Stimulated activated CD4-positive, alpha-beta T cell treated with anti-CD3 and anti-CD28 coated beads, Interleukin-12 subunit alpha, Interleukin-12 subunit beta, amount 100 ng/mL, for 48 hours (primary cell): ENCODE measurements around the gene SLC26A6.

Source experiments
- DNase-seq, 3 donors: peaks; one replicate each; pipeline ENCODE4 v3.0.0-alpha.2; 2020; ENCODE audit warnings: low read depth in 2 of 3, low spot score in 1 of 3

SLC26A6 gene

GRCh38 chr3:48635222-48636021 lies at the start of gene SLC26A6:
Gene SLC26A6, minus strand, starts transcription at chr3:48635461. Its CDS starts 68 bp downstream, at chr3:48635393.
- DNase-seq = peak; percentile 89 to 95 (median 91)

DNA sequence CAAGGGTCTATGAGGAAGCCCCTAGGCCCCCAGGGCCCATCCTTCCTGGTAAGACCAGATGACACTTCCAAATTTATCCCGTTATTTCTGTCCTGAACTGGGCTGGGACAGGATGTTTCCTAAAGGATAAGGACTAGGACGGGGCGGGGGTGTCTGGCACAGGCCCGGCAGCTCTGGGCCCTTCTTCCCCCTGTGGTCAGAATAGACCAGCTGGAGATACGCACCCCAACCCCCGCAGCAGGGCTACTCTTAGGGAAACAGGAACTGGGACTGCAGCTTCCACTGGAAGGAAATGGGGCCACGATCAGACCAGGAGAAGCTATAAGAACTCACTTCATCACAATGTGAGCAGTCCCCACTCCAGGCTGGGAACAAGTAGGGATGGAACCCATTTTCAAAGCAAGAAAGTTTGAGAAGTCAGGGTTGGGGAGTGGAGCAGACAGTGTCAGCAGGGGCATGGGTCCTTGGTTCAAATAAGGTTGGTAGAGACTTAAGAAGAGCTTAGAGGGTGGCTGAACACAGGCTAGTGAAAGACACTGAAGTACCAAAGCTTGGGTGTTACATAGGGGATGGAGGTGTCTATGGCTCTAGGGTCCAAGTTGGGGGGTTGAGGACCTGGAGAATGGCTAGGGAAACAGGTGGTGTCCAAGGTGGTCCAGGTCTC lies 49.4 kb upstream of the SLC26A6 start:
- DNase-seq = no peak

GRCh38 chr3:48684054-48684349 lies 48.7 kb upstream of the SLC26A6 start:
- no peak for DNase-seq

GRCh38 chr3:48682786-48683185 lies 47.5 kb upstream of the SLC26A6 start:
- no peak for DNase-seq

DNA sequence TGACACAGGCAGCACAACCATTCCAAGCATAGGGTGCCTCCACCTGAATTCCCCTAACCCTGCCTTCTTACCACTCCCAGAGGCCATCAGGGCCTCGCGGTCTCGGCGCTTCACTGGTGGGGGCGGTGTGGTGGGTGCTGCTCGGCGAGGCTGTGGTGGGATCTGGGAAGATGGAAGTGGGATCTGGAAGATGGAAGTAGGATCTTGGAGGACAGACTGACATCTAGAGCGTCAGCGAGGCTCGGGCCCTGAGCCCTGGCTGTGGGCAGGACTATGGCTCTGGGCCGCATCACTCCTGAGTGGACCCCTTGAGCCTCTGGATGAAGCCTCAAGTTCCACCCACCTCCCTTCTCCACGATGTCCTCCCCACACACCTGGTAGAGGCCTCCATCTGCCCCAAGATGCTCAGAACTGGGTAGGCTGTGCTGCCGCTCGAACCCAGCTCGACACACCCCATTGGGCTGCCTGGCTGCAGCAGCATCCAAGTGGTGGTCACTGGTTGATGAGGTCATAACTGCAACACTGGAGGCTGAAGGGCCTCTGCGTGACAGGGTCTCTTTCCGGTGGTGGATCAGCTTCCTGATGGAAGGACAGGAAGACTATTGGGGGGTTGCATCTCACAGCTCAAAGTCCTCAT lies 46.8 kb upstream of the SLC26A6 start:
- DNase-seq = no peak

DNA sequence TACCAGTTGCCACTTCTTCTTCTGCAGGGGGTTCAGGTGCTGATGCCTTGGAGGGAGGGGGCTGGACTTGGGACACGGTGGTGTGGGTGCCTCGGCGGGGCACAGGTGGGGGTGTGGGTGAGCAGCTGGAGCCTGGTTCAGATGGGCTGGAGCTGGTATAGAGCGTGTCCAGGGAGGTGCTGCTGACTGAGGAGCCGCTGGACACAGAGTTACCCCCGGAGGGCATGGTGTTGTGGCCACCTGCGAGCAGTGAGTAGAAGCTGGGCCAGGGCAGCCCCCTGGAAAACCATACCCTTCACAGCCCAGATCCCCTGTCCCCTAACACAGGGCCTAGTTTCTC lies 46.2 kb upstream of the SLC26A6 start:
- no peak for DNase-seq

GRCh38 chr3:48680811-48681540 lies 45.7 kb upstream of the SLC26A6 start:
- DNase-seq = no peak

DNA sequence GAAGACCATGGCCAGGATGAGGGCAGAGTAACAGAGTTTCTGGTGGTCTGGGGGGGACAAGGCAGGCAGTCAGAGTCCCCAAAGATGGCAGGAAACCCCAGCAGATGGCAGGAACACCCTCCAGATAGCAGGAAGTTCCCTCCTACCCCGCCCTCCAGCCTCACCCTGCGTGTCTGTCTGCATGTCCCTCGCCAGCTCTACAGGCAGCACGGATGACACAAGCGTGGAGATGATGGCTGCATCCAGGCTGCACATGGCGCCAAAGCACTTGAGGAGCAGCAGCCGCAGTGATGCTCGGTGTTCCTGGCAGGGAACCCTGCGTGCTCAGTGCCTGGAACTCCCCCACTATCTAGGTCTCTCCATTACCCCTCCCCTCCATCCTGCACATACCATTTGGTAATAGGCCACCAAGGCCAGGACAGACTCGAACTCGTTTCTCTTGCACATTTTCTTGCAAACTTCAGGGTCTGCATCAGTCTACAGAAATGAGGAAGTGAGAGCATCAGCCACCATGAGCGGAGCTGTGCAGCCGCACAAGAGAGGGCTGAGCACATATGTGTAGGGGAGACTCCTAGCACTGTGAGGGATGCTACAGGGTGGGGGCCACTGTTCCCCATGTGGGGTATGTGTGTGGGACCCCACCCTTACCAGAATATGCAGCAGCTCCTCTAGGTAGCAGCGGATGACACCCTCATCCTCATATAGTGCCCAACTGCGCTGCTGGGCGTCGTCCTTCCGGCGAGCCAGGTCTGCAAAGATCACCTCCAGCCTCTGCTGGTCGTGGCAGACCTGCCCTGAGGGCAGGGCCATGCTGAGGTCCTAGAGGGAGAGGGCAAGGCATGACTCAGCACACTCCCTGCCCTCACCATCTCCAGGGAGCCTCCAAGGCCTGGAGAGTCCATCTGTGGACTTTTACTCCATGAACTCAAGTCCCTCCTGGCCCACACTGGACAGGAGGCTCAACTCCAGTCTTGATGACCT lies 44.4 kb upstream of the SLC26A6 start:
- no peak for DNase-seq

GRCh38 chr3:48678566-48679380 lies 43.5 kb upstream of the SLC26A6 start:
- DNase-seq = no peak

DNA sequence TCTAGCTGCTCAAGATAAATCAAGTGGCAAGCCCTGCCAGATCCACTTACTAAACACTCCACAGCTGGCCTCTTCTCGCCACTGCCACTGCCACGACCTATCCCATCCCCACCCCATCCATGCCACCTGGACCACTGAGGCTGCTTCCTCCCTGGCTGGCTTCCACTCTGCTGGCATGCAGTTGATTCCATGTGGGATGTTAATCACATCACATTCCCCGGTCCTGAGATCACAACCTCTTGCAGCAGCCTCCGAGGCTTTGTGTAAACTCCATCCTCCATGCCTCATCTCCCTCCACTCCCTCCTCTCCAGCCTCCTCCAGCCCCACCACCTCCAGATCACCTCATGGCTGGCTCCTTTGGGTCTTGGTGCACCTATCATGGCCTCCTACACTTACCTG lies 42.8 kb upstream of the SLC26A6 start:
- no peak for DNase-seq

GRCh38 chr3:48674505-48674904 lies 39.2 kb upstream of the SLC26A6 start:
- no peak for DNase-seq

- DNase-seq = no peak
These were observed 37.3 kb upstream of the SLC26A6 start for GRCh38 chr3:48672522-48672921.

GRCh38 chr3:48664929-48665328 lies 29.7 kb upstream of the SLC26A6 start:
- no peak for DNase-seq

- DNase-seq = no peak
These were observed 29.0 kb upstream of the SLC26A6 start for GRCh38 chr3:48664313-48664644.

GRCh38 chr3:48663489-48664312 lies 28.4 kb upstream of the SLC26A6 start:
- peak; percentile 89 to 91 (median 90) for DNase-seq

DNA sequence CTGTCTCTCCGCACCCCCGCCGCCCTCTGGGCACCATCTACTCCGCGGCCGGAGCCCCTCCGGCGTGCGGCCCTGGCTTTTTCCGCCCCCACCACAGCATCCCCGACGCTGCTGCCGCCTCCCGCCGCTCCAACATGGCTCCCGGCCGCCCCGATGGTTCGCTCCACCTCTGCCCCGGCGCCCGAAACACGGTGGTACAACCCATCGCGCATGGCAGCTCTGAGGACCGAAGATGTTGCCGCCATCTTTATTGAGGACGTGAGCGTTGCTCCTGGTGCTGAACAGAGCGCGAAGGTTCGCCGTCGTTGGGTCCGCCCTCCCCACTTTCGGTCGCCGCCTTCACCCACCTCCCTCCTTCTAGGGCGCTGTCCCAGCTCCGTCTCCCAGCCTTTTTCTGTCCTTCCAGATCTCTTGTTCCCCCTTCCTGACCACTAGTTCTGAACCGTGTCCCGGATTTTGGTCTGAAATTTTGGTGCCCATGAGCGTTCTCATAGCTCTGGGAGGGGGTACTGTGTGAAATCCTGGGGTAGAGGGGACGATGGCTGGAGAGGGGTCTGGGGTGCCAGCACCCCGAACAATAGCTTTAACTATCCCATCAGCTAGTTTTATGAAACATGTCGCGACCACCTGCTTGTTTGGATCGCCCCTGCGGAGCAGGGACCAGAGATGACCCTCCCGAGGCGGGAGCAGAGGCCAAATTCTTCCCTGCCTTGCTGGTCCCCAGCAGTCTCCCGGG lies 27.7 kb upstream of the SLC26A6 start, which contains the start of gene CELSR3:
Gene CELSR3 (minus strand): TSS at position 134 of the 736 bp plus-strand sequence. CDS start 252 bp downstream, outside the sequence.
- DNase-seq = peak; percentile 43 to 67 (median 61)

GRCh38 chr3:48662145-48662752 lies 27.0 kb upstream of the SLC26A6 start:
- no peak for DNase-seq
